K562 (cell line): Measurements from ENCODE around the gene DCAF7. TPM values are rescaled to one million over a fixed set of nuclear protein-coding genes. Genes with fewer than 3 reads are reported as not detected.

ENCODE experiments used
- ATAC-seq: fragments of 200-7000 bp; cut with Tn5 transposase; 3 replicates; pipeline ENCODE4 v1.9.1; 2020; ENCODE audit warnings: moderate library complexity
- BruUV-seq: library from RNA; stranded (reverse); fragments of 400-500 nt; replicated peaks from 2 replicates; lab custom pipeline; 2021; lab: Mats Ljungman, UMichigan
- CTCF ChIA-PET: fragments of 300-600 bp; formaldehyde crosslinking; extraction: SDS; loops from one replicate; lab custom pipeline; 2021; ENCODE audit warnings: low intra/inter-chr PET ratio; lab: Yijun Ruan, JAX
- POLR2A ChIA-PET: fragments of 300-600, 350-650 bp; sonication (Branson Sonifier 250); formaldehyde crosslinking; extraction: SDS; loops from one replicate; lab custom pipeline; 2021; ENCODE audit warnings: antibody characterized with exemption, inconsistent platforms; lab: Yijun Ruan, JAX
- DNase-seq, 4 experiments: peaks; one replicate each; pipeline versions ENCODE4 v3.0.0 to v3.0.0-alpha.2; 2011 to 2018; ENCODE audit warnings: low spot score in 3 of 4, mixed read lengths in 3 of 4; ENCODE audit errors: extremely low read depth in 1 of 4
- FAIRE-seq: peaks from 2 replicates; lab custom pipeline; 2011; peaks lifted over from hg19 to GRCh38; lab: Jason Lieb, UNC
- H2AFZ ChIP-seq: 2 replicates; pipeline ENCODE4 v1.6.0; 2011; ENCODE audit warnings: low read depth, low read length, control low read depth, inconsistent platforms
- H3K27ac ChIP-seq: fragments of 200-600 bp; 3 replicates; pipeline ENCODE4 v1.8.0; 2011; ENCODE audit warnings: low read depth, mild to moderate bottlenecking, control low read depth, inconsistent platforms, low read length, moderate library complexity, mixed read lengths; ENCODE audit errors: extremely low read depth
- H3K27me3 ChIP-seq, 2 experiments: fragments of 300-600 bp in 1 of 2; 2 replicates in 1 of 2; 3 replicates in 1 of 2; pipeline versions ENCODE4 v1.6.0 to v1.8.0; 2011; ENCODE audit warnings: inconsistent platforms in 2 of 2, low read length in 2 of 2, mild to moderate bottlenecking in 1 of 2, mixed read lengths in 1 of 2, moderate library complexity in 1 of 2; ENCODE audit not compliant: control insufficient read depth in 2 of 2, insufficient read depth in 2 of 2
- H3K36me3 ChIP-seq: fragments of 300-600 bp; 3 replicates; pipeline ENCODE4 v1.8.0; 2011; ENCODE audit warnings: mild to moderate bottlenecking, low read length, inconsistent platforms; ENCODE audit not compliant: control insufficient read depth, insufficient read depth
- H3K4me1 ChIP-seq, 2 experiments: fragments of 200-600 bp in 1 of 2; replicated peaks in 1 of 2; 2 replicates in 1 of 2; 3 replicates in 1 of 2; pipeline versions ENCODE4 v1.5.1 to v1.8.0; 2011; ENCODE audit warnings: inconsistent platforms in 2 of 2, low read length in 2 of 2, mild to moderate bottlenecking in 1 of 2, mixed read lengths in 1 of 2, moderate library complexity in 1 of 2; ENCODE audit not compliant: control insufficient read depth in 2 of 2, insufficient read depth in 2 of 2
- H3K4me2 ChIP-seq: 2 replicates; pipeline ENCODE4 v1.6.1; 2011; ENCODE audit warnings: low read length, control low read depth, inconsistent platforms, mixed read lengths; ENCODE audit not compliant: insufficient read depth
- H3K4me3 ChIP-seq: fragments of 200-600 bp; sonication (generic), shearing (Covaris generic); 2 replicates; pipeline ENCODE4 v1.5.1; 2016; ENCODE audit warnings: control low read depth, inconsistent platforms
- H3K79me2 ChIP-seq: fragments of 200-600 bp; 3 replicates; pipeline ENCODE4 v1.8.0; 2011; ENCODE audit warnings: low read length, inconsistent platforms; ENCODE audit not compliant: control insufficient read depth, insufficient read depth
- H3K9ac ChIP-seq, 2 experiments: 2 replicates each; pipeline versions ENCODE4 v1.6.0 to v1.6.1; 2011; ENCODE audit warnings: low read depth in 2 of 2, low read length in 2 of 2, control low read depth in 1 of 2, inconsistent platforms in 1 of 2, mild to moderate bottlenecking in 1 of 2, mixed read lengths in 1 of 2; ENCODE audit not compliant: insufficient read depth in 1 of 2
- H3K9me1 ChIP-seq: one replicate; pipeline ENCODE4 v1.6.0; 2011; ENCODE audit warnings: inconsistent platforms, mild to moderate bottlenecking, low read length, moderate library complexity; ENCODE audit not compliant: control insufficient read depth, insufficient read depth
- H3K9me3 ChIP-seq: replicated peaks from 2 replicates; pipeline ENCODE4 v1.5.1; 2011; ENCODE audit warnings: low read depth, low read length, inconsistent platforms; ENCODE audit not compliant: control insufficient read depth, insufficient read depth
- H4K20me1 ChIP-seq: replicated peaks from 2 replicates; pipeline ENCODE4 v1.6.1; 2011; ENCODE audit warnings: low read length, inconsistent platforms, mixed read lengths; ENCODE audit not compliant: control insufficient read depth, insufficient read depth
- ARNT ChIP-seq, 2 experiments: fragments of 450-650 bp; IDR thresholded peaks; 2 replicates each; pipeline ENCODE4 v1.6.1; 2016; ENCODE audit warnings: mild to moderate bottlenecking in 1 of 2
- CREB3 ChIP-seq: fragments of 450-650 bp; conservative IDR thresholded peaks from 2 replicates; pipeline ENCODE4 v1.6.1; 2016; ENCODE audit warnings: missing genetic modification characterization, low read depth, mild to moderate bottlenecking, missing compliant biosample characterization, moderate library complexity
- HNRNPK ChIP-seq: fragments of 200-400 bp; formaldehyde crosslinking; IDR thresholded peaks from one replicate; pipeline ENCODE4 v1.6.1; 2018; ENCODE audit warnings: mild to moderate bottlenecking, low read depth, low read length; ENCODE audit not compliant: poor library complexity, severe bottlenecking
- NCOR1 ChIP-seq: fragments of 450-650 bp; IDR thresholded peaks from 2 replicates; pipeline ENCODE4 v1.6.1; 2016; ENCODE audit warnings: mild to moderate bottlenecking, moderate library complexity
- POLR2H ChIP-seq: IDR thresholded peaks from 2 replicates; pipeline ENCODE4 v1.6.1; 2016; ENCODE audit warnings: missing genetic modification characterization, low read depth, mild to moderate bottlenecking, control low read depth, missing compliant biosample characterization, moderate library complexity
- RB1 ChIP-seq: fragments of 450-650 bp; IDR thresholded peaks from 2 replicates; pipeline ENCODE4 v1.6.1; 2017; ENCODE audit warnings: low read depth, mild to moderate bottlenecking
- ZEB2 ChIP-seq: fragments of 450-650 bp; IDR thresholded peaks from 2 replicates; pipeline ENCODE4 v1.6.1; 2016
- ZNF431 ChIP-seq: sonication (generic); formaldehyde crosslinking; IDR thresholded peaks from 2 replicates; pipeline ENCODE4 v1.8.0; 2022; ENCODE audit warnings: mild to moderate bottlenecking, missing genetic modification reagents
- WGBS: fragments of 100-300 bp; shearing (Covaris generic); methylation state at CpG from one replicate; pipeline ENCODE4 v1.1.6; 2016; ENCODE audit warnings: low coverage, mixed read lengths; ENCODE audit not compliant: insufficient coverage; ENCODE audit errors: missing lambda C conversion rate; 5-methylcytosine and 5-hydroxymethylcytosine counted together
- in situ Hi-C: fragments of 300-500 bp; cut with MboI; formaldehyde crosslinking; loops from 4 replicates; pipeline ENCODE4 v1.15.0; 2018; ENCODE audit warnings: inconsistent platforms, mixed read lengths
- intact Hi-C: fragments of 100-400 bp; cut with micrococcal nuclease; formaldehyde crosslinking; loops from 2 replicates; pipeline ENCODE4 v1.14.2; 2022
- polyA plus RNA-seq, 8 experiments: library from polyadenylated mRNA; depleted of rRNA in 4 of 8; stranded (reverse) in 5 of 8; unstranded in 3 of 8; fragments of >200 nt; fragmentation: Nextera tagmentation in 2 of 8; fragmentation: Illumina TruSeq in 1 of 8; extraction: Ambion mirVana in 2 of 8; extraction: Trizol in 1 of 8; gene quantifications; 2 replicates each; pipeline versions ENCODE4 v1.2.1 to v1.2.3, GENCODE V29; 2011 to 2014; ENCODE audit warnings: inconsistent platforms in 1 of 8, missing spikeins in 1 of 8
- total RNA-seq, 7 experiments: library from RNA; depleted of rRNA in 6 of 7; stranded (reverse); fragments of >200 nt in 6 of 7; fragmentation: Illumina TruSeq in 2 of 7; extraction: Trizol in 2 of 7; gene quantifications; 2 replicates each; pipeline versions ENCODE4 v1.2.1 to v1.2.3, GENCODE V29; 2011 to 2021; ENCODE audit warnings: low replicate concordance in 1 of 7

Gene DCAF7
- total and polyA plus RNA-seq, 9 of the 15 experiments (the other 6 are each of a cell fraction or from before 2014, with no cell fraction given), result 30.8 to 123 (median 40.2) TPM

DNA sequence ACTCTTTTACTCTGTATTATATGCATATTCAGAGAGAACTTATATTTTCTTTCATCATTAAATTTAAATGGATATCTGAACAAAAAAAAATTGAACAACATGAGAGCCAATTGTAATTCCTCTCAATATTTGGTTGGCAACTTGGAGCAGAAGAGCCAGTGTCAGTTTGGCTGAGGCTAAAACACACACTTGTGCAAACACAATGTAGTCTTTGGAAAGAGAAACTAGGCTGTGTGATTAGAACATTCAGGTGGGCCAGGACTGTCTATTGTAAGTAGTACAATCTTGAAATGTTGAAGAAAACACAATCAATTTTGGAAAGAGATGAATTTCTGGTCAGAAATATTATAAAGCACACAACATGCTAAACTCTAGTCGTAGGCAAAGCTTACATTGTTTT lies 17.0 kb downstream of the DCAF7 start:
- CTCF ChIA-PET, result no interaction called here
- TF ChIP-seq ZNF431, result no peak
- TF ChIP-seq CREB3 (tag), result no peak
- no peak for TF ChIP-seq HNRNPK
- TF ChIP-seq ARNT (IDR thresholded peaks at IDR 0.05), result no peak
- TF ChIP-seq NCOR1, result no peak
- no peak for TF ChIP-seq ZEB2
- TF ChIP-seq POLR2H, result no peak
- no peak for TF ChIP-seq RB1
- H4K20me1 ChIP-seq, result peaks cover 12% of the 10 kb centered on the region
- peaks cover 18% of the 10 kb centered on the region; the same call in 2 of the 3 replicates for H3K36me3 ChIP-seq
- BruUV-seq, result no TSS peak
- H3K4me1 ChIP-seq, result peaks cover 4 to 5% of the 10 kb centered on the region in 2 experiments; a peak in 2 of 5 replicates
- no peak overlapping the region for H3K27ac ChIP-seq
- ATAC-seq, result no peak
- no peak overlapping the region for H2AFZ ChIP-seq
- DNase-seq, result no peak
- H3K4me2 ChIP-seq, result no peak overlapping the region
- H3K9ac ChIP-seq, result no peak overlapping the region
- peaks cover 3% of the 10 kb centered on the region for H3K9me1 ChIP-seq
- FAIRE-seq, result no peak
- H3K27me3 ChIP-seq, result no peaks in the 10 kb centered on the region
- in situ Hi-C loops, result no loop called here
- 77% methylated on average over 1 of the region's 1 CpG for WGBS
- POLR2A ChIA-PET, result interaction anchor here (1.3 to 3.1 kb wide), 3 partner anchors 9 to 16 kb away, joined by 3 to 20 read pairs (median 8); partner anchors contain the start of gene DCAF7
- no peaks in the 10 kb centered on the region for H3K9me3 ChIP-seq
- H3K79me2 ChIP-seq, result peaks cover 80% of the 10 kb centered on the region
- no peak overlapping the region for H3K4me3 ChIP-seq
- intact Hi-C loops, result no loop called here
